ENCODE data around the gene TIMD4.

The TIMD4 gene

GRCh38 chr5:156922207-156922792 is 40.7 kb downstream of the TIMD4 start:
- DNase-seq (ENCODE audit: low read depth in 2 of 2), result no peak

- no peak for DNase-seq (ENCODE audit: low read depth in 2 of 2)
Observed at GRCh38 chr5:156920861-156921431, 42.1 kb downstream of the TIMD4 start.

- DNase-seq (ENCODE audit: low read depth in 2 of 2), result peak; percentile 38 to 68
Observed at GRCh38 chr5:156920042-156920860, 42.8 kb downstream of the TIMD4 start.

GRCh38 chr5:156918311-156918845 is 44.6 kb downstream of the TIMD4 start:
- DNase-seq (ENCODE audit: low read depth in 2 of 2), result no peak

GRCh38 chr5:156914371-156914737 is 48.7 kb downstream of the TIMD4 start:
- DNase-seq (ENCODE audit: low read depth in 2 of 2), result no peak

- DNase-seq (ENCODE audit: low read depth in 2 of 2), result no peak
Observed at GRCh38 chr5:156913719-156914370, 49.2 kb downstream of the TIMD4 start.

GRCh38 chr5:156913355-156913718 is 49.7 kb downstream of the TIMD4 start:
- DNase-seq (ENCODE audit: low read depth in 2 of 2), result no peak

- DNase-seq (ENCODE audit: low read depth in 2 of 2), result no peak
Observed at GRCh38 chr5:156912869-156913268, 50.2 kb downstream of the TIMD4 start.

- no peak for DNase-seq (ENCODE audit: low read depth in 2 of 2)
Observed at GRCh38 chr5:156909180-156909579, 53.8 kb downstream of the TIMD4 start.

- no peak for DNase-seq (ENCODE audit: low read depth in 2 of 2)
Observed at GRCh38 chr5:156907667-156908066, 55.4 kb downstream of the TIMD4 start.

GRCh38 chr5:156906807-156907206 is 56.2 kb downstream of the TIMD4 start:
- DNase-seq (ENCODE audit: low read depth in 2 of 2), result no peak

GRCh38 chr5:156896546-156896945 is 66.5 kb downstream of the TIMD4 start:
- DNase-seq (ENCODE audit: low read depth in 2 of 2), result no peak

- no peak for DNase-seq (ENCODE audit: low read depth in 2 of 2)
Observed at GRCh38 chr5:156893517-156893916, 69.5 kb downstream of the TIMD4 start.

GRCh38 chr5:156892864-156893263 is 70.2 kb downstream of the TIMD4 start:
- DNase-seq (ENCODE audit: low read depth in 2 of 2), result no peak

GRCh38 chr5:156892223-156892622 is 70.8 kb downstream of the TIMD4 start:
- no peak for DNase-seq (ENCODE audit: low read depth in 2 of 2)

- DNase-seq (ENCODE audit: low read depth in 2 of 2), result no peak
Observed at GRCh38 chr5:156888520-156888919, 74.5 kb downstream of the TIMD4 start.

GRCh38 chr5:156883316-156883875 is 79.6 kb downstream of the TIMD4 start:
- no peak for DNase-seq (ENCODE audit: low read depth in 2 of 2)

GRCh38 chr5:156879665-156880285 is 83.3 kb downstream of the TIMD4 start:
- no peak for DNase-seq (ENCODE audit: low read depth in 2 of 2)

GRCh38 chr5:156871212-156871611 is 91.8 kb downstream of the TIMD4 start:
- DNase-seq (ENCODE audit: low read depth in 2 of 2), result no peak

GRCh38 chr5:156870498-156870839 is 92.6 kb downstream of the TIMD4 start:
- no peak for DNase-seq (ENCODE audit: low read depth in 2 of 2)
